HG03045 (cell line): ENCODE data around the gene CACNA1D.
"Not testable (repeated sequence)": the region's sequence is repeated elsewhere in the genome, so short reads cannot be mapped to it uniquely, and the experiment has no call there.

Experiments used
- ATAC-seq: cut with Tn5 transposase; IDR thresholded peaks from one replicate; pipeline ENCODE4 v1.9.1; 2021; ENCODE audit warnings: mild to moderate bottlenecking, moderate library complexity; ENCODE audit not compliant: unreplicated experiment

The CACNA1D gene

GRCh38 chr3:53570709-53571108, 76.3 kb downstream of the CACNA1D start:
- no peak for ATAC-seq

GRCh38 chr3:53571264-53571663, 76.9 kb downstream of the CACNA1D start:
- ATAC-seq: no peak

DNA sequence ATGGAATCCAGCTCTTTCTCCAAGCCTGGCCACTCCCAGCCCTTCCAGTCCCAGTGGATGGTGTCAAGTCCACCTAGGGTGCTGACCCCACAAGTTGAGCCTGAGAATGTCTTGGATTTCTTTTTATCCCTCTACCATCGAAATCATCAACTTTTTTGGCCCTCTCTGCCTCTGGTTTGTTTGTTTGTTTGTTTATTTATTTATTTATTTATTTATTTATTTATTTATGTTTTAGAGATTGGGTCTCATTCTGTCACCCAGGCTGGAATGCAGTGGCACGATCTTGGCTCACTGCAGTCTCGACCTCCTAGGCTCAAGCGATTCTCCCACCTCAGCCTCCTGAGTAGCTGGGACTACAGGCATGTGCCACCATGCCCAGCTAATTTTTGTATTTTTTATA, 77.8 kb downstream of the CACNA1D start:
- ATAC-seq: not testable (repeated sequence)

GRCh38 chr3:53577506-53577905, 83.1 kb downstream of the CACNA1D start:
- ATAC-seq: no peak

DNA sequence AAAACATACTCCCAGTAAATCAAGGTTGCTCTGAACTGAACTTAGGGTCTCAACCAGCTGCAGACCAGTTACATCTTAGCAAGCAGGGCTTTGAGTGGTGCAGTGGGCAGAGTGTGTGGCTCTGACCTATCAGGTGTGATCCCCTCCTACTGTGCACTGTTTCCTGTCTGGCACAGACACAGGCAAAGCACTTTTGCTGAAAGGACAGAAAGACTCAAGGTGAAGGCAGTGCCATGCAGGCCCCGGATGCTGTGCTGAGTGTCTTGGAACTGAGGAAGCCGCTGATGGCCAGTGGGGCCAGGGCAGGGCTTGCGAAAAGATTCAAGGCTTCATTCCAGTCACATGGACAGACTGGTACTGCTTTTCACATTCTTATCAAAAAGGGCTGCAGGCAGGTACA, 85.2 kb downstream of the CACNA1D start:
- no peak for ATAC-seq

- no peak for ATAC-seq
These were observed 87.3 kb downstream of the CACNA1D start for GRCh38 chr3:53581671-53582070.

GRCh38 chr3:53583161-53583690, 88.8 kb downstream of the CACNA1D start:
- ATAC-seq: no peak

GRCh38 chr3:53585049-53585448, 90.6 kb downstream of the CACNA1D start:
- no peak for ATAC-seq

- ATAC-seq: no peak
These were observed 91.2 kb downstream of the CACNA1D start for GRCh38 chr3:53585627-53586026.

- ATAC-seq: no peak
These were observed 93.7 kb downstream of the CACNA1D start for GRCh38 chr3:53588122-53588521.

DNA sequence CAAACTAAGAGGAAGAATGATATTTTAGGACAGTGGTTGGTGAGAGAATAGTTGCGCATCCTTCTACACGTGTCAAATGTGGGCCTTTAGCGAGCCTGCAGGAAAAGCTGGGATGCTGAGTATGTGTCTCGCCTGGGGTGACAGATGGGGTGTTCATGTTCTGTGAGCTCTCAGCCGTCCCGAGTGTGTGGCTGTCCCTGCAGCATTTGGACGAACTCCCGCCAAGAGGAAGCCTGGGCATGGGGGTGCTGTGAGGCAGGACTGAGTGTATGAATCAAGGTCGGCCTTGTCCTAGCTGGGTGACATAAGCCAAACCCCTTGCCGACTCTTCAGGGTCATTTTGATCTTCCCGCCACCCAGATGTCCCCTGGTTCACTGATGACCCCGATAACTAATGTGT, 94.8 kb downstream of the CACNA1D start:
- ATAC-seq: no peak

GRCh38 chr3:53589806-53590205, 95.4 kb downstream of the CACNA1D start:
- no peak for ATAC-seq

DNA sequence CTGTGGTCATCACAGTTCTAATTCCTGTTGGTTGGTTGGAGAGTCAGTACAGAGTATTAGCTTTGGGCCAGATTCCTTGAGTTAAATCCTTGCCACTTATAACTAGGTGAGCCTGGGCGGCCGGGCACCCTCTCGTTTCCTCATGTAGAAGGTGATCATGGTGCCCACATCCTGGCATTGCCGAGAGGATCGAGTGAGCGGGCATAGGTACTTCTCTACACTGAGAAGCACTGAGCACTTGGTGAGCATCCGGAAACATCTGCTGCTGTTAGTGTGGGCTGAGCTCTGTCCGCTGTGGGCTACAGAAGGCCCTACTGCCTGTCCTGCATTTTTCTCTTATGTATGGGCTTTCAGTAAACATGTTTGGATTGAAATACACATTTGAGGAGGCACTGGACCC, 96.2 kb downstream of the CACNA1D start:
- ATAC-seq: no peak

DNA sequence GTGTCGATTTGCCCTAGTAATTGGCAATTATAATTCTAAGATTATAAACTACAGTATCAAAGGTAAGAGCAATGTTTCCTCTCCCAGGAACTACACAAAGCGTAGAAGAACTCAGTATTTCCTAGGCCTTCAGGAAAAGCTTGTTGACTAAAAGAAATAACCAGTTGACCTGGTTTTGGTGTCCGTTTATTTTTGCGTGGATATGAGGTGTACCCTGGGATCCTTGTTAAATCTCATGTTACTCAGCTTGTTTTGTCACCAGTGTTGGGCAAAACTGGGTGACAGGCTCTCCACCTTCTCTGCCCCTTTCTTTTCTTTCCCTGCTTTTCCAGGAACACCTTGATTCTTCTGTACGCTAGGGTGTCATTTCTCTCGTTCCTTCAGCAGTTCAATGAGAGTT, 97.2 kb downstream of the CACNA1D start:
- ATAC-seq: no peak

GRCh38 chr3:53592862-53593261, 98.5 kb downstream of the CACNA1D start:
- no peak for ATAC-seq

DNA sequence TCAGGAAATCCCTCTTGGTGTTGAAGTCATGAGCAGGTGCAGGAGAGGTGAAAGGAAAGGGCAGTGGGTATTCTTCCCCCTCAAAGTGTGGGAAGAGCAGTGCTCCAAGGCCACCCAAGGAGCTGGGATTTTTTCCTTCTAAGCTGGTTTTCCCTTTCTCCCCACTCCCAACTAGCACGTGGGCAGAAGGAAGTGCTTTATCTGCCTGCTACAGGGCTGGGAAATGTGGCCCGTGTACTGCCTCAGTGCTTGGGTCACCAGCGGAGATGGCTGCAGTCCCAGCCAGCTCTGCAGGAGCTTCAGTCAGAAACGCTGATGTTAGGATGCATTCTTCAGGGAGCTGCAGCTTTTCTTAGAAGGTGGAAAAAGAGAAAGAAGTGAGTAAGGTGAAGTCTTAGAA, 99.2 kb downstream of the CACNA1D start:
- ATAC-seq: no peak

- no peak for ATAC-seq
These were observed 99.9 kb downstream of the CACNA1D start for GRCh38 chr3:53594276-53594675.

DNA sequence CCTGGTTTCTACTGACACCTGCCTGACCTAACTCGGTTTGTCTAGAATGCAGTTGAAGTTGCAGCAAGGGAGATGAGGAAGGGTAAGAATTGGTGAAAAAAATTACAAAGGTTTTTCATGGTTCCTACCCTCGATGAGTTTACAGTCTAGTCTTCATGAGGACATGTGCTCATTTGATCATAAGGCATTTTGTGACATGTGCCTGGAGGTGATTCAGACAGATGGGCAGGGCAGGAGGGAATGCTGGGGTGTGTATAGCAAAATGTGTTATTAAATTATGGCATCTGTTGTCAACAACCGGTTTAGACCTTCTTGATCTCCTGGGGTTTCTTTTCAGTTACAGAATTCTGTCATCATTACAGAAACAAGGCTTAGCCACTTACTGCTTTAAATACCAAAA, 101.2 kb downstream of the CACNA1D start:
- no peak for ATAC-seq

DNA sequence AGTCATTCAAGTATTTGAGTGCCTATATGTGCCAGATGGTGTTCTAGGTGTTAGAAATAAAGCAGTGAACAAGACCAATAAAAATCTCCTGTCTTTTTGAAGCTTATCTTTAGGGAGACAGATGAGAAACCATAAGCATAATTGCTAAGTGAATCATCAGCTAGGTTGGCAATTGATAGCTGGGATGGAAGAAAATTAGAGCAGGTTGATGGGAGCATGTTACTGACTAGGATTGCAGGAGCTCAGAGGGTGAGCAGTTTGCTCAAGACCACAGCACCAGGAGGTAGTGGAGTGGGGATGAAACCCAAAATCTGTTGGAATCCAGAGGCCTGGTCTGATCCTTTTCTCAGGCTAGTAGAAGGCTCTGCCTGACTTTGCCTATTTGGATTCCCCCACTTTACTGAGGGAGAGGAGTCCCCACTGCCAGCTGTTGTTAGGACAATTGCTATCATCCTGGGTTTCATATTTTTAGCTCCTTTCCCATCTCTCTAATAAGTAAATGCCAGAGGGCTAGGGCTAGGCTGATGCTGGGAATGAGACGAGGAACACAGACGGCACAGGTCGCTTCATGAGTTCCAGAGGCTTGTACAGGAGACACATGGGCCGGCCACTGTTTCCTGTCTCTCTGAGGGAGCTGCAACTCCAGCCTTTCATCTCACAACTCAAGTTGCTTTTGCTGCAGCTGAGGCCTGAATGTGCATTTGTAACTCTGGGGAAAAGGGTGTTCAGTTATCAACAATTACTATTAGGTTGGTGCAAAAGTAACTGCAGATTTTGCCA, 102.9 kb downstream of the CACNA1D start:
- no peak for ATAC-seq

DNA sequence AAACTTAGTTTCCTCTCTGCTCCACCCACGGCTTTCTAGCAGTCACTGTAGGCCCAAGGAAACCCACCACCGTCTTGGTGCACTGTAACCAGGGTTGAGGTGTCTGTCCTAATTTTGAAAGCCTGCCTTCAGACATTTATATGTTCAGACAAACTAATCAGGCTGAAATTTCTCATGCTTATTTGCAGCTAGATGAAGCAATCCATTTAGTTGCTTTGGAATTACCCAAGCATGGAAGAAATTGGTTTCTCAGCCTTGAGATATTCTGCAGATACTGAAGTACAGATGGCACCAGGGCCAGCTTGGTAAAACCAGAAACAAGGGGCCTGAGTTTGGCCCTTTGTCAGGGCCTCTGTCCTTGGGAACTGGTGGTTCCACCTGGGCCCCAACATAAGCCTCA, 105.4 kb downstream of the CACNA1D start:
- ATAC-seq: no peak

DNA sequence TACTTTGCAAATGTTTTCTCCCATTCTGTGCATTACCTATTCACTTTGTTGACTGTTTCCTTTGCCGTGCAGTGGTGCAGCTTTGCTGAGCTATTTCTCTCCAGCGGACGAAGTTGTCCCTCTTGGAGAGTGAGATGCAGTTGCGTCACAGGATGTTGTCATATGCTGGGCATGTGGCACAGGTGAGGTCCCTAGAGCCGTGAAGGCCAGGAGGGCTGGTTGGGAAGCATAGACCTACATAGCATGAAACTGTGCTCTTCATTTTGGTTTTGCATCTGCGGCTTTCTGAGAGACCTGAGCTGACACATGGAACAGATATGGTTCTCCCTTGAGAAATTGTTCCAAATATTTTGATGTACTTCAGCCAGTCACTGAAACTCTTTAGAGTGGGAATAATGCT, 108.5 kb downstream of the CACNA1D start:
- ATAC-seq: no peak

GRCh38 chr3:53604232-53604631, 109.8 kb downstream of the CACNA1D start:
- no peak for ATAC-seq

- no peak for ATAC-seq
These were observed 112.4 kb downstream of the CACNA1D start for GRCh38 chr3:53606793-53607192.
